GM19438 (cell line): ENCODE measurements around the gene FHAD1.
"Not testable (repeated sequence)": the region's sequence is repeated elsewhere in the genome, so short reads cannot be mapped to it uniquely, and the experiment has no call there.

Source experiments
- ATAC-seq: cut with Tn5 transposase; IDR thresholded peaks from one replicate; pipeline ENCODE4 v1.9.1; 2021; ENCODE audit warnings: low read depth; ENCODE audit not compliant: unreplicated experiment

FHAD1 gene

GRCh38 chr1:15273274-15273673 lies 26.3 kb downstream of the FHAD1 start:
- no peak for ATAC-seq

GRCh38 chr1:15275921-15276683 lies 29.1 kb downstream of the FHAD1 start:
- no peak for ATAC-seq

DNA sequence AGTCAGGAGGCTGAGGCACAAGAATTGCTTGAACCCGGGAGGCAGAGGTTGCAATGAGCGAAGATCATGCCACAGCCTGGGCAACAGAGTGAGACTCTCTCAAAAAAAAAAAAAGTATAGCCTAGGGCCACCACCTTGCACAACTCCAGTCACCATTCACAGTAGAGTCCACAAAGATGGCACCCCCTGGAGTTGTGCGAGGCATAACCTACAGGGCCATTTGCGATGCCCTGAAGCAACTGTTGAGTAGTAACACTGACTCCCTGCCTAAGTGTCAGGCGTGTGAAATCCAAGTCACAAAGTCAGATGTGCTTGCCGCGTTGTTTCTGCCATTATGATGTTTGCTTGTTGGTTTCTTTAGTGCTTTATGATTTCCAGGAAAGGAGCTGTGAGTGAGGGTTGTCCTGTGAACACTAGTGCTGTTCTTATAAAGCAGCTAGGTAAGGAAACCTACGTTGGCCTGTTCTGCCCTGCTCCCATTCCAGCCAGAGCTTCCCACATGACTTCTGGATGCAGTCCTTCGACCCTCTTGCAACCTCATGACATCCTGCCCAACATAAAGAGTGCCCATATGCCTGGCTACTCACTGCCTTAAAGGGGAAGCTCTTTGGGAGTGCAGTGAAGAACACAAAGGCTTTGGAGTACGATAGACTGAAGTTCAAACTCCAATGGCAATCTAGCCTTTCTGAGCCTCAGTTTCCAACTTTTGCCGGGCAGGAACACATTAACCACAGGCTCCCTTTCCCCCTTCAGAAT lies 29.8 kb downstream of the FHAD1 start:
- ATAC-seq, result no peak

DNA sequence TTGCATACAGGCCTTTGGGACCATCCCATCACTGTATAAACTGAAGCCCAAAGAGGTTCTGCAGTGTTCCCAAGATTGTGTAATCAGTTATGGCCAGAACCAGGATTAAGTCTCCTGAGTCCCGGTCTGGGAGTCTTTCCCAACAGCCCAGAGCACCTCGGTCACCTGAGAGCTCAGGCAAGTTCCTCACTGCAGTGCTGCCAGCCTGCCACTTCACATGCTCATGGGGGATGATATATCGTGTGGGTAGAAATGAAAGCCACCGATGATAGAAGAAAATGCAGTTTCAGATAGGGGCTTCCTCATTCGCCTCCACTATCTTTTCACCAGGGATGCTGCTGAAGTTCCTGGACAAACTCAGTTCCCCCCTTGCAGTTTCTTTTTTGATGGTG lies 30.4 kb downstream of the FHAD1 start:
- ATAC-seq, result no peak

DNA sequence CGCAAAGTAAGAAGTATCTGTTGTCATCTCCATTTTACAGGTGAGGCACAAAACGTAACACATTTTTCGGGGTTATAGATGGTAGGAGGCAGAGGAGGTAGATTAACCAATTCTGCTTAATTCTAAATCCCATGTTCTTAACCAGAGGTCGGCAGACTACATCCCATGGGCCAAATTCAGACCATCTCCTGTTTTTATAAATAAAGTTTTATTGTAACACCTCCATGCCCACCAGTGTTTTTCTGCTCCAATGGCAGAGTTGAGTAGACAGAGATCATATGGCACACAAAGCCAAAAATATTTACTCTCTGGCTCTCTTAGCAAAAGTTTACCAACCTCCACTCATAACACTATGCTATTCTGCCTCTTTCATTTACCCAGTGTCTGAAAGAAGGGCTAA lies 30.9 kb downstream of the FHAD1 start:
- no peak for ATAC-seq

GRCh38 chr1:15279576-15280230 lies 32.7 kb downstream of the FHAD1 start:
- no peak for ATAC-seq

GRCh38 chr1:15280416-15280815 lies 33.4 kb downstream of the FHAD1 start:
- ATAC-seq, result no peak

DNA sequence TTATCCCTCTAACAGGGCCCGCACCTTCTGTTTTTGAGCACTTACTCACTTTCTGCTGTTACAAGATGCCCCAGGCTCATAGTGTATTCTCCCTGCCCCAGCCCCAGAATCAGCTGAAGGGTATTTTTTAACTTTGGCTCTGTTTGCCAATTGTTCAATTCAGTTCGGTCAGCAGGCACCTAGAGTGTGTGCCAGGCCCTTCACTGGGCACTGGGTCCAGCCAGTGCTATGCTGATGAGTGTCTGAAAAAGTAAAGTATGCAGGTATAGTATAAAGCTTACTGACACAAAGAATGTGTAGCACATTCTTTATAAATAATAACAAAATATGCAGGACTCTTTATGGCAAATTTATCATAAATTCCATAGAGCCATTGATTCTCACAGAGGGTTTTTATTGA lies 35.0 kb downstream of the FHAD1 start:
- ATAC-seq, result no peak

DNA sequence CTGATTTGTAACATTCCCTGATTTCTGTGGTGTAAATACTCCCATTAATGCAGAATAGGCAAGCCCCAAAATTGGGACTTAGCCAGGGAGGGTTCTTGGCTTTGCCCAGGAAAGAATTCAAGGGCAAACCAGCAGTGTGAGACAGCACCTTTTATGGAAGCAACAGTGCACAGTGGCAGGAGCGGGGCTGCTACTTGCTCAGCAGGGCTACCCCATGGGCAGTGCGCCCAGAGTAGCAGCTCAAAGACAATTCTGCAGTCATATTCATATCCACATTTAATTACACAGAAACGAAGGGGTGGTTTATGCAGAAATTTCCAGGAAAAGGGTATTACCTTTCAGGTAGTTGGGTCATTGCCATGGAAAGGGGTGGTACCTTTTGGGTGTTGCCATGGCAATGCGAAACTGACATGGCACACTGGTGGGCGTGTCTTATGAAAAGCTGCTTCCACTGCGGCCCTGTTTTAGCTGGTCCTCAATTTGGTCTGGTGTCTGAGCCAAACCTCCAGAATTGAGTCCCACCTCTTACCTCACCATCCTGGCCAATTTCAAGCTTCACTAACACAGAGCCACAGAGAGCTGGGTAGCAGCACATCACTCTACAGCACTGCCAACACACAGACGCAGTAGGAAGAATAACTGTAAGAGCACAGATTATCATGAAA lies 35.9 kb downstream of the FHAD1 start:
- no peak for ATAC-seq

DNA sequence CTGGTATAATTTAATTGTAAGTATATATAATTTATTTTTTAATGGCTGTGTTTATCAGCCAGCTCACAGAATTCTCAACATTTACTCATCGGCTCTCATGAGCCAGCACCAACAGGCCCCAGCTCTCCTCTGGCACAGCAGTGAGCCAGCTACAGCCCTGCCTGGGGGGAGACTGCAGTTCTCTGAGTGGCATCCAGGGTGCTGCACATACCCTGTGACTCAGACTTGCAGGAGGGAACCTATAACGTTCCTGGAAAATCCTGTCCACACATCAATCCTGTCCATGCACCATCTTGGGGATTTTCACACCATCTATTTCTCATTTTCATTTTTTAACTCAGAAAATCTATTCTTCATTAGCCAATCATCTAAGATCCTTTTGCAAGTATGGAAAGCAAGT lies 36.5 kb downstream of the FHAD1 start:
- no peak for ATAC-seq

GRCh38 chr1:15286452-15286851 lies 39.4 kb downstream of the FHAD1 start:
- no peak for ATAC-seq

GRCh38 chr1:15287035-15287979 lies 40.3 kb downstream of the FHAD1 start:
- ATAC-seq, result no peak

DNA sequence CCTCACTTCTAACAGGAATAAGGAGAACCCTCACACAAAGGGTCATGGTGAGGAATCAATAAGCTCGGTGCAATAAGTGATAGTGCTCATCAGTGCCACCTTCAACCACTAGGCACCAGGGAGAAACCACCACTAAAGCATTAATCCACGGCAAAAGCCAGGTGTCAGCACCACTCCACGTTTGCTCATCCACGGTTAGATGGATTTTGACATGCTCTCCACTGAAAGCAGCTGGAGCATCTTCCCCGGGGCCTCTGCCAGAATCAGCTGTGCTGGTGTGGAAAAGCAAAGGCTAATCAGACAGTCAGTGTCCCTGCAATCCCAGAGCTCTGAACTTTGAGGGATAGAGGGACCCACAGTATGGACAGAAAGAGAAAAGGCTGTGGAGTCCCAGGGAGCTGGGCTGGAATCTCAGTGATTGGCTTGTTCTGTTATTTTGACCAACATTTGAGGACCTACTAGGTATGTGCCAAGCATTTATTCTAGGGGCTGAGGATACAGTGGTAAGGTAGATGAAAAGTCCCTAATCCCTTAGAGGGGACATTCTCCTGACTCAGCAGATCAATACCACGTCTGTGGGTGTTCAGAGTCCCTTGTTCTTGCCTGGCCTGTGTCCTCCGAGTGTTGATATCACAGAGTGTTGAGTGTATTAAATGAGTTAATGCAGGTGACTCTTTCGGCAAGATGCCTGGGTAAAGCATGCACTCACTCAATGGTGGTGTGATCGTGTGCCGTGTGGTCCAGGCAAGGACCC lies 41.3 kb downstream of the FHAD1 start:
- ATAC-seq, result no peak

- no peak for ATAC-seq
These were observed 42.2 kb downstream of the FHAD1 start for GRCh38 chr1:15289251-15289651.

DNA sequence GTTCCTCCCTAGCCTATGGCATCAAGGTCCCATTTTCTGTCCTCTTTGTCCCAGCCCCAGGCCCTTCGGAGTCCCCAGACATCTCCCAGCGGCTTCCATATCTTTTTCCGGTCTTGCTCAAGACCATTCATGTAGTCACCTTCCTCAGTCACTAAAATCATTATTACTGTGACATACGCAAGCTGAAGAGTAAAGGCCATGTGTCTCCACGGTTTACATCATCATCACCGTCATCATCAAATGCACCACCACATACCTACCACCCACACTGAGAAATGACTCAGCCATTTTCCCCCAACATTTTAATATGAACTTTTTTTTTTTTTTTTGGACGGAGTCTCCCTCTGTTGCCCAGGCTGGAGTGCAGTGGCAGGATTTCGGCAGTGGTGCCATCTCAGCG lies 43.4 kb downstream of the FHAD1 start:
- ATAC-seq, result no peak

GRCh38 chr1:15295696-15296095 lies 48.7 kb downstream of the FHAD1 start:
- no peak for ATAC-seq

DNA sequence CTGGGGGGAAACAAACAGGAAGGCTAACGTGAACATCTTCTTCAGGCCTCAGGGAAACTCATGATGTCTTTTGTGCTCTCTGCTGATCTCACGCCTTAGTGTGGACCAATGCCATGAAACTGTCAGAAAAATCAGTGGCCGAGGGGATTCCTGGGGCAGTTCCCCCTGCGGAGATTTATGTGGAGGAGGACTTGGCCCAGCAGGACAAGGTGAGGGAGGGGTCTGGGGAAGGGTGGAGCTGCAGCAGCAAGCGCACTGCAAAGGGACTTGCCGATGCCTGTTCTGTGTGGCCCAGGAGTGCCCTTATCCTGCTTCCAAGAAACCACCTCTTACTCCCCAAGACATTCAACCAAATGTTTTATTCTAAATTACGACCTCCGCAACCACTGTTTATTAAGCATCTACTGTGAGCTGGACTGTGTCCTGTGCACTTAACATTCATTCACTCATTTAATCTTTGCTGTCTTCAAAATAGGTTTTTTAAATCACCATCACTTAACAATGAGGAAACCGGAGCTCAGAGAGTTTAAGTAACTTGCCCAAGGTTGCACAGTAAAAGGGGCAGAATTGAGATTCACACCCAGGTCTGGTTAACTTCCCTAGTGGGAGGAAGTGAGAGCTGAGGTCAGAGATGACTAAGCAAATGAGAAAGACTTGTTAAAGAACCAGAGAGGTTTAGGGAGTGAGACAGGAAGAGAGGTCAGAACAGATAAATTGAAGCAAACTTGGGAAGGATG lies 49.7 kb downstream of the FHAD1 start:
- no peak for ATAC-seq

- not testable (repeated sequence) for ATAC-seq
These were observed 51.0 kb downstream of the FHAD1 start for GRCh38 chr1:15297975-15298374.

DNA sequence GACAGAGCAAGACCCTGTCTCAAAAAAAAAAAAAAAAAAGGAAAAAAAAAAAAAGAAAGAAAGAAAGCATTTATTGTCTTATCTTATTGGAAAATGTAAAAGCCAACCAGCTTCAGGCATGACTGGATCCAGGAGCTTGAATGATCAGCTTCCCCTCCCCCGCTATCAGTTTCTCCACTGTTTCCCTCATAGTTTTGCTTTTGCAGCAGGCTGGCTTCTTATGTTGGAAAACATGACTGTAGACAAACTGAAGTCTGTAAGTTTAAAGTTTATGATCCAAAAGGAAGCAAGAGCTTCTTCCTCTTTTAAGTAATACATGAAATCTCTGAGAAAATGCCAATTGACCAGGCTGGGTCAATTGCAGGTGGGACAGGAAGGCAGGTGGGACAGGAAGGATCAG lies 52.2 kb downstream of the FHAD1 start:
- no peak for ATAC-seq
